Fibroblast of lung (primary cell): ENCODE measurements around the gene AQP5. TPM values are rescaled to one million over a fixed set of nuclear protein-coding genes. Genes with fewer than 3 reads are reported as not detected.

ENCODE experiments used
- DNase-seq, 2 donors: peaks; one replicate each; pipeline versions ENCODE4 v3.0.0 to v3.0.0-alpha.2; 2010; ENCODE audit warnings: low read depth in 2 of 2
- H2AFZ ChIP-seq: 2 replicates; pipeline ENCODE4 v1.5.1; 2012; ENCODE audit warnings: low read length, control low read depth, inconsistent platforms
- H3K27ac ChIP-seq: 2 replicates; pipeline ENCODE4 v1.5.1; 2011; ENCODE audit warnings: low read length, control low read depth; ENCODE audit not compliant: insufficient read depth
- H3K27me3 ChIP-seq: 2 replicates; pipeline ENCODE4 v1.5.1; 2011; ENCODE audit warnings: mild to moderate bottlenecking, low read length; ENCODE audit not compliant: control insufficient read depth, insufficient read depth
- H3K36me3 ChIP-seq: 2 replicates; pipeline ENCODE4 v1.5.1; 2011; ENCODE audit warnings: low read length; ENCODE audit not compliant: control insufficient read depth, insufficient read depth
- H3K4me1 ChIP-seq: 2 replicates; pipeline ENCODE4 v1.5.1; 2011; ENCODE audit warnings: low read length; ENCODE audit not compliant: control insufficient read depth, insufficient read depth; ENCODE audit errors: extremely low read depth
- H3K4me2 ChIP-seq: 2 replicates; pipeline ENCODE4 v1.5.1; 2011; ENCODE audit warnings: low read length, control low read depth; ENCODE audit not compliant: insufficient read depth; ENCODE audit errors: extremely low read depth
- H3K4me3 ChIP-seq, 4 experiments: fragments of 200-600 bp in 1 of 4; sonication (generic) in 1 of 4; replicated peaks in 1 of 4; 2 replicates each; pipeline ENCODE4 v1.5.1; 2011 to 2016; ENCODE audit warnings: low read length in 4 of 4, low read depth in 3 of 4, mild to moderate bottlenecking in 3 of 4, control low read depth in 2 of 4, inconsistent platforms in 1 of 4, mixed read lengths in 1 of 4; ENCODE audit not compliant: insufficient read depth in 1 of 4; ENCODE audit errors: control extremely low read depth in 1 of 4
- H3K79me2 ChIP-seq: 2 replicates; pipeline ENCODE4 v1.5.1; 2012; ENCODE audit warnings: mild to moderate bottlenecking, low read length, inconsistent platforms; ENCODE audit not compliant: control insufficient read depth, insufficient read depth
- H3K9ac ChIP-seq: 2 replicates; pipeline ENCODE4 v1.5.1; 2011; ENCODE audit warnings: mild to moderate bottlenecking, low read length, control low read depth; ENCODE audit not compliant: insufficient read depth
- H3K9me3 ChIP-seq: 2 replicates; pipeline ENCODE4 v1.5.1; 2012; ENCODE audit warnings: low read depth, low read length; ENCODE audit not compliant: control insufficient read depth, insufficient read depth
- H4K20me1 ChIP-seq: 2 replicates; pipeline ENCODE4 v1.5.1; 2011; ENCODE audit warnings: low read length; ENCODE audit not compliant: control insufficient read depth, insufficient read depth; ENCODE audit errors: extremely low read depth
- EZH2 ChIP-seq: IDR thresholded peaks from 2 replicates; pipeline ENCODE4 v1.5.1; 2012; ENCODE audit warnings: low read length, control low read depth, mild to moderate bottlenecking; ENCODE audit errors: missing control alignments
- polyA plus RNA-seq, 2 donors: library from polyadenylated mRNA; depleted of rRNA in 1 of 2; stranded (reverse) in 1 of 2; unstranded in 1 of 2; fragments of >200 nt; gene quantifications; 2 replicates each; pipeline ENCODE4 v1.2.1, GENCODE V29; 2011 to 2012; ENCODE audit warnings: missing spikeins in 1 of 2
- total RNA-seq: library from RNA; depleted of rRNA; stranded (reverse); fragments of >200 nt; gene quantifications from 2 replicates; pipeline ENCODE4 v1.2.1, GENCODE V29; 2014
- TF ChIP-seq, protein P1 (sequence below), 2 donors: IDR thresholded peaks in 1 of 2; conservative IDR thresholded peaks in 1 of 2; 1 replicate in 1 of 2; 2 replicates in 1 of 2; pipeline ENCODE4 v1.5.1; 2011 to 2012; ENCODE audit warnings: low read length in 2 of 2, control low read depth in 1 of 2, inconsistent platforms in 1 of 2, low read depth in 1 of 2, mild to moderate bottlenecking in 1 of 2

Gene AQP5
- total and polyA plus RNA-seq, 2 donors (not counting 1 experiment from before 2014, with no cell fraction given) = not detected

GRCh38 chr12:50006754-50007442 lies 45.2 kb downstream of the AQP5 start:
- peaks cover 55% of the 10 kb centered on the region for H3K79me2 ChIP-seq
- no peak overlapping the region for H3K4me3 ChIP-seq
- H3K4me2 ChIP-seq = peak overlapping the region; percentile 18
- no peaks in the 10 kb centered on the region for H4K20me1 ChIP-seq
- H3K27me3 ChIP-seq = no peaks in the 10 kb centered on the region
- H3K27ac ChIP-seq = no peak overlapping the region
- H2AFZ ChIP-seq = peak overlapping the region; percentile 39
- H3K4me1 ChIP-seq = peaks cover 3% of the 10 kb centered on the region
- H3K9ac ChIP-seq = no peak overlapping the region
- H3K36me3 ChIP-seq = peaks cover 3% of the 10 kb centered on the region
- peak in 1 of 2 donors; percentile 72 for DNase-seq
- TF ChIP-seq, protein P1, sequence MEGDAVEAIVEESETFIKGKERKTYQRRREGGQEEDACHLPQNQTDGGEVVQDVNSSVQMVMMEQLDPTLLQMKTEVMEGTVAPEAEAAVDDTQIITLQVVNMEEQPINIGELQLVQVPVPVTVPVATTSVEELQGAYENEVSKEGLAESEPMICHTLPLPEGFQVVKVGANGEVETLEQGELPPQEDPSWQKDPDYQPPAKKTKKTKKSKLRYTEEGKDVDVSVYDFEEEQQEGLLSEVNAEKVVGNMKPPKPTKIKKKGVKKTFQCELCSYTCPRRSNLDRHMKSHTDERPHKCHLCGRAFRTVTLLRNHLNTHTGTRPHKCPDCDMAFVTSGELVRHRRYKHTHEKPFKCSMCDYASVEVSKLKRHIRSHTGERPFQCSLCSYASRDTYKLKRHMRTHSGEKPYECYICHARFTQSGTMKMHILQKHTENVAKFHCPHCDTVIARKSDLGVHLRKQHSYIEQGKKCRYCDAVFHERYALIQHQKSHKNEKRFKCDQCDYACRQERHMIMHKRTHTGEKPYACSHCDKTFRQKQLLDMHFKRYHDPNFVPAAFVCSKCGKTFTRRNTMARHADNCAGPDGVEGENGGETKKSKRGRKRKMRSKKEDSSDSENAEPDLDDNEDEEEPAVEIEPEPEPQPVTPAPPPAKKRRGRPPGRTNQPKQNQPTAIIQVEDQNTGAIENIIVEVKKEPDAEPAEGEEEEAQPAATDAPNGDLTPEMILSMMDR (conservative IDR thresholded peaks at IDR 0.05 in 1 of 2, IDR thresholded peaks at IDR 0.05 in 1 of 2; ENCODE audit: low read depth in 1 of 2, low read length in 2 of 2) = no peak
- TF ChIP-seq EZH2 = no peak
- no peaks in the 10 kb centered on the region for H3K9me3 ChIP-seq

DNA sequence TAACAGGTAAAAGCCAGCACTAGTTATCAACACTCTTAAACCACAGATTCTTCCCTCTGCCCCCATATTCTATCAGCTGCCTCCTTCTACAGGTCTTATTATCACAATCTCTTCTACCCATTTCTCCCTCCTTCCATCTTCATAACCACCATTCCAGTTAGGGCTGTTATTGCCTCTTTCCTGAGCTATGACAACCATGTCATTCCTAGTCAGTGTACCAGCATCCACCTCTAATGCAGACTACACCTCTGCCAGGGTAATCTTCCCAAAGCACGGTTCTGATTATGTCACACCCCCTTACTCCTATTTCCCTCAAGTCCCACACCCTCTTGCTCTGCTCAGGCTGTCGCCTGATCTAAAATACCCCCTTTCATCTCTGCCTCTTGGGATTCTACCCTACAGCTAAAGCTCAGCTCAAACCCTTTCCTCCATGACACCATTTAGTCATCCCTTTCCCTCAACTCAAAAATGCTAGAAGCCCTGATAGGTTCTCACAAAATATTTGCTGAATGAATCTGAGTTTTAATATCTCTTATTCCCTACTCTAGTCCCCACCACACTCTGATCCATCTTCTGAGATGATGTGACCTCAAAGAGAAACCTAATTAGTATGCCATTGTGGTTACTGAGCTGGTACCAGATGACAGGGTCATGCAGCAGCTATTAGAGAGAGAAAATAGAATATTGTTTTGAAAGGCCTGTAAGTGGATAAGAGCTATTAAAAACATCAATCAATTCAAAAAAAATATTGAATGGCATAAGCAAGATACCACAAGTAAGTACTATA lies 51.9 kb downstream of the AQP5 start:
- no peaks in the 10 kb centered on the region for H3K9me3 ChIP-seq
- DNase-seq = peak in 1 of 2 donors; percentile 42
- H3K27ac ChIP-seq = no peak overlapping the region
- H3K4me3 ChIP-seq = no peak overlapping the region
- TF ChIP-seq, protein P1 (conservative IDR thresholded peaks at IDR 0.05 in 1 of 2, IDR thresholded peaks at IDR 0.05 in 1 of 2; ENCODE audit: low read depth in 1 of 2, low read length in 2 of 2) = no peak
- TF ChIP-seq EZH2 = no peak
- H3K27me3 ChIP-seq = no peaks in the 10 kb centered on the region
- H3K79me2 ChIP-seq = peaks cover 76% of the 10 kb centered on the region
- no peaks in the 10 kb centered on the region for H4K20me1 ChIP-seq
- no peak overlapping the region for H2AFZ ChIP-seq
- H3K36me3 ChIP-seq = no peaks in the 10 kb centered on the region
- peaks cover 8% of the 10 kb centered on the region for H3K4me1 ChIP-seq
- H3K9ac ChIP-seq = no peak overlapping the region
- no peak overlapping the region for H3K4me2 ChIP-seq

- no peak for DNase-seq
- Histone ChIP-seq H3K36me3 (no peaks in the 10 kb centered on the region), H3K4me2 (no peak overlapping the region)
Observed at GRCh38 chr12:50014342-50014741, 52.7 kb downstream of the AQP5 start.

More at GRCh38 chr12:50014342-50014741, 52.7 kb downstream of the AQP5 start:
- Histone ChIP-seq H3K9me3 (no peaks in the 10 kb centered on the region), H3K4me1 (peaks cover 8% of the 10 kb centered on the region), H3K79me2 (peaks cover 77% of the 10 kb centered on the region), H2AFZ (no peak overlapping the region), H3K27me3 (no peaks in the 10 kb centered on the region), H3K9ac (no peak overlapping the region), H3K27ac (no peak overlapping the region), H4K20me1 (no peaks in the 10 kb centered on the region), H3K4me3 (no peak overlapping the region)
- TF ChIP-seq EZH2 = no peak
- TF ChIP-seq, protein P1 (conservative IDR thresholded peaks at IDR 0.05 in 1 of 2, IDR thresholded peaks at IDR 0.05 in 1 of 2; ENCODE audit: low read depth in 1 of 2, low read length in 2 of 2) = no peak
